ENCODE data around the gene TPCN2. TPM values are rescaled to one million over a fixed set of nuclear protein-coding genes. Genes with fewer than 3 reads are reported as not detected.

The TPCN2 gene
- total RNA-seq, 1 experiment from 2014 or later, result 15.2 TPM

- no peak overlapping the region for H3K9ac ChIP-seq (ENCODE audit: low read length)
- POLR2A ChIA-PET, result interaction anchor here (0.6 to 2.1 kb wide), 2 partner anchors 25 to 631 kb away, joined by 3 to 5 read pairs; no protein-coding TSS in a partner anchor
- CTCF ChIA-PET, result interaction anchor here (1.4 kb wide), 1 partner anchor 8 kb away, joined by 3 read pairs; no protein-coding TSS in a partner anchor
- intact Hi-C loops (cut with micrococcal nuclease), result no loop called here
- no peaks in the 10 kb centered on the region for H3K36me3 ChIP-seq (ENCODE audit: control insufficient read depth in 1 of 2, insufficient read depth in 2 of 2, low read length in 2 of 2)
- H3K27me3 ChIP-seq (ENCODE audit: insufficient read depth, low read length), result 0 out of 2 replicates have a peak, but pooled peaks cover 2% of the 10 kb centered on the region
- no TSS peak for BruUV-seq (replicated peaks)
- H3K4me2 ChIP-seq (ENCODE audit: low read length), result no peak overlapping the region
- RAD21 ChIA-PET (ENCODE audit: low non-redundant PET in 1 of 2, low total read pairs in 2 of 2, uncharacterized antibody in 2 of 2, unreplicated experiment in 2 of 2), result no interaction called here
- H3K27ac ChIP-seq (ENCODE audit: low read depth, low read length), result no peak overlapping the region
- H4K20me1 ChIP-seq (ENCODE audit: insufficient read depth), result no peaks in the 10 kb centered on the region
- TF ChIP-seq YY1 (IDR thresholded peaks at IDR 0.05; ENCODE audit: extremely low read depth, insufficient replicate concordance, low read depth, low read length), result no peak
- no peak for TF ChIP-seq ATF3 (IDR thresholded peaks at IDR 0.05)
- no peak for TF ChIP-seq CTCF (IDR thresholded peaks at IDR 0.05 in 2 of 3, conservative IDR thresholded peaks at IDR 0.05 in 1 of 3; ENCODE audit: borderline replicate concordance in 1 of 3, insufficient read depth in 1 of 3, low read depth in 2 of 3, low read length in 2 of 3)
- no peak for TF ChIP-seq EZH2 (IDR thresholded peaks at IDR 0.05)
- H3K9me2 ChIP-seq (ENCODE audit: insufficient read depth), result no peaks in the 10 kb centered on the region
- H3K79me2 ChIP-seq (ENCODE audit: insufficient read depth, low read length), result no peaks in the 10 kb centered on the region
- ATAC-seq, result no peak
- H3K4me3 ChIP-seq (replicated peaks in 1 of 2; ENCODE audit: low read depth in 1 of 2, low read length in 2 of 2), result no peak overlapping the region
- H2AFZ ChIP-seq (ENCODE audit: low read depth, low read length, poor library complexity, severe bottlenecking), result no peak overlapping the region
- no peak for DNase-seq (ENCODE audit: low read depth, low spot score)
- H3K9me3 ChIP-seq (ENCODE audit: control insufficient read depth in 1 of 2, insufficient read depth in 1 of 2, low read depth in 1 of 2, low read length in 2 of 2), result no peaks in the 10 kb centered on the region
- H3K4me1 ChIP-seq (ENCODE audit: control insufficient read depth in 1 of 2, insufficient read depth in 2 of 2, low read length in 2 of 2), result no peaks in the 10 kb centered on the region
Measured at GRCh38 chr11:69035946-69036340, 12.8 kb upstream of the TPCN2 start.

- CTCF ChIA-PET, result no interaction called here
Measured at GRCh38 chr11:69037074-69037473, 11.7 kb upstream of the TPCN2 start.

More at GRCh38 chr11:69037074-69037473, 11.7 kb upstream of the TPCN2 start:
- no peak overlapping the region for H3K27ac ChIP-seq (ENCODE audit: low read depth, low read length)
- H3K9ac ChIP-seq (ENCODE audit: low read length), result no peak overlapping the region
- ChIA-PET POLR2A (no interaction called here), RAD21 (ENCODE audit: low non-redundant PET in 1 of 2, low total read pairs in 2 of 2, uncharacterized antibody in 2 of 2, unreplicated experiment in 2 of 2) (no interaction called here)
- H3K9me3 ChIP-seq (ENCODE audit: control insufficient read depth in 1 of 2, insufficient read depth in 1 of 2, low read depth in 1 of 2, low read length in 2 of 2), result no peaks in the 10 kb centered on the region
- H3K4me2 ChIP-seq (ENCODE audit: low read length), result no peak overlapping the region
- no peak overlapping the region for H3K4me3 ChIP-seq (replicated peaks in 1 of 2; ENCODE audit: low read depth in 1 of 2, low read length in 2 of 2)
- H3K4me1 ChIP-seq (ENCODE audit: control insufficient read depth in 1 of 2, insufficient read depth in 2 of 2, low read length in 2 of 2), result no peaks in the 10 kb centered on the region
- BruUV-seq (replicated peaks), result no TSS peak
- DNase-seq (ENCODE audit: low read depth, low spot score), result no peak
- no peak overlapping the region for H2AFZ ChIP-seq (ENCODE audit: low read depth, low read length, poor library complexity, severe bottlenecking)
- H3K9me2 ChIP-seq (ENCODE audit: insufficient read depth), result no peaks in the 10 kb centered on the region
- no peak for ATAC-seq
- no peaks in the 10 kb centered on the region for H3K79me2 ChIP-seq (ENCODE audit: insufficient read depth, low read length)
- H4K20me1 ChIP-seq (ENCODE audit: insufficient read depth), result no peaks in the 10 kb centered on the region
- H3K27me3 ChIP-seq (ENCODE audit: insufficient read depth, low read length), result no peaks in the 10 kb centered on the region
- intact Hi-C loops (cut with micrococcal nuclease), result no loop called here
- no peaks in the 10 kb centered on the region for H3K36me3 ChIP-seq (ENCODE audit: control insufficient read depth in 1 of 2, insufficient read depth in 2 of 2, low read length in 2 of 2)
- no peak for TF ChIP-seq RAD21 (IDR thresholded peaks at IDR 0.05; ENCODE audit: low read depth)
- TF ChIP-seq POLR2A (IDR thresholded peaks at IDR 0.05; ENCODE audit: borderline replicate concordance, extremely low read depth, insufficient read depth, insufficient read length), result no peak
- no peak for TF ChIP-seq CEBPB (IDR thresholded peaks at IDR 0.05; ENCODE audit: low read depth)
- TF ChIP-seq ELF1 (IDR thresholded peaks at IDR 0.05; ENCODE audit: borderline replicate concordance, low read depth), result no peak
- TF ChIP-seq MAX (IDR thresholded peaks at IDR 0.05), result no peak
